PFSK-1 (cell line): ENCODE results near the gene LAMC3. TPM values are rescaled to one million over a fixed set of nuclear protein-coding genes. Genes with fewer than 3 reads are reported as not detected.

Experiments
- FOXP2 ChIP-seq: optimal IDR thresholded peaks from 2 replicates; pipeline ENCODE3; 2011; ENCODE audit warnings: borderline replicate concordance, control low read depth, inconsistent platforms; ENCODE audit not compliant: insufficient read depth; ENCODE audit errors: extremely low read length, extremely low read depth
- POLR2AphosphoS5 ChIP-seq: IDR thresholded peaks from 2 replicates; pipeline ENCODE4 v1.6.1; 2012; ENCODE audit warnings: low read depth, mild to moderate bottlenecking, control low read depth, low read length, moderate library complexity
- SIN3A ChIP-seq: IDR thresholded peaks from 2 replicates; pipeline ENCODE4 v1.6.1; 2012; ENCODE audit warnings: mild to moderate bottlenecking, low read length, moderate library complexity, borderline replicate concordance; ENCODE audit not compliant: insufficient read depth
- TAF1 ChIP-seq: IDR thresholded peaks from 2 replicates; pipeline ENCODE4 v1.6.1; 2012; ENCODE audit warnings: low read length, control low read depth, borderline replicate concordance; ENCODE audit not compliant: insufficient read depth
- polyA plus RNA-seq: library from polyadenylated mRNA; unstranded; fragments of >200 nt; gene quantifications from one replicate; pipeline ENCODE4 v1.2.1, GENCODE V29; 2012; ENCODE audit warnings: low read depth, missing spikeins; ENCODE audit not compliant: insufficient read length
- TF ChIP-seq, protein P1 (sequence below), 2 experiments: IDR thresholded peaks; 2 replicates each; pipeline versions ENCODE4 v1.6.1 to v1.8.0; 2011 to 2012; ENCODE audit warnings: low read depth in 2 of 2, low read length in 2 of 2, control low read depth in 1 of 2, inconsistent platforms in 1 of 2, mild to moderate bottlenecking in 1 of 2, moderate library complexity in 1 of 2; ENCODE audit not compliant: insufficient read depth in 1 of 2

Gene LAMC3
- polyA plus RNA-seq, result 11.7 TPM

GRCh38 chr9:131008909-131009618 is at the start of gene LAMC3:
Gene LAMC3, plus strand, starts transcription at chr9:131009174. Its CDS starts 41 bp downstream, at chr9:131009215.
- TF ChIP-seq POLR2AphosphoS5 (no peak), SIN3A (no peak)

DNA sequence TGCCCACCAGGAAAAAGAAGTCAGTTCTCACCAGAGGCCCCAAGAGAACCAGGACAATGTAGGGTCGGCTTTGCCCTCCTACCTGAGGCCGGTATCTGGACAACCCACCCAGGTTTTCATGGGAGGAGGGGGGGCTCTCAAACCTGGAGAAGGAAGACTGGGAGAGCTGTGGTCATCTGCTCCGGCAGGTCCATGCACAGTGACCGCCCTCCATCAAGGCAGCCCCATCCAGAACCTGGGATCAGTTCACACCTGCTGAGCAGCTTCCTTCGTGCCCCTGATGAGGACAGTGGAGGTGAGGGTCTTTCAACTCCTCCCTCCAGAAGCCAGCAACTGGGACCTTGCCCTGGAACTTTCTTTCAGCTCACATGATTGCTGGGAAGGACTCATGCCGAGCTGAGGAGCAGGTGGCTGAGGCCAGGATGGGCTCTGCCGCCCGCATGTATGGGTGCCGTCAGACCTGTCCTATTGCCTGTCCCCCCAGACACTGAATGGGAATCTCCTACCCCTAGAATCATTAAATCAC is 49.1 kb upstream of the LAMC3 start:
- TF ChIP-seq FOXP2, result no peak
- TF ChIP-seq SIN3A, result no peak
- TF ChIP-seq, protein P1, sequence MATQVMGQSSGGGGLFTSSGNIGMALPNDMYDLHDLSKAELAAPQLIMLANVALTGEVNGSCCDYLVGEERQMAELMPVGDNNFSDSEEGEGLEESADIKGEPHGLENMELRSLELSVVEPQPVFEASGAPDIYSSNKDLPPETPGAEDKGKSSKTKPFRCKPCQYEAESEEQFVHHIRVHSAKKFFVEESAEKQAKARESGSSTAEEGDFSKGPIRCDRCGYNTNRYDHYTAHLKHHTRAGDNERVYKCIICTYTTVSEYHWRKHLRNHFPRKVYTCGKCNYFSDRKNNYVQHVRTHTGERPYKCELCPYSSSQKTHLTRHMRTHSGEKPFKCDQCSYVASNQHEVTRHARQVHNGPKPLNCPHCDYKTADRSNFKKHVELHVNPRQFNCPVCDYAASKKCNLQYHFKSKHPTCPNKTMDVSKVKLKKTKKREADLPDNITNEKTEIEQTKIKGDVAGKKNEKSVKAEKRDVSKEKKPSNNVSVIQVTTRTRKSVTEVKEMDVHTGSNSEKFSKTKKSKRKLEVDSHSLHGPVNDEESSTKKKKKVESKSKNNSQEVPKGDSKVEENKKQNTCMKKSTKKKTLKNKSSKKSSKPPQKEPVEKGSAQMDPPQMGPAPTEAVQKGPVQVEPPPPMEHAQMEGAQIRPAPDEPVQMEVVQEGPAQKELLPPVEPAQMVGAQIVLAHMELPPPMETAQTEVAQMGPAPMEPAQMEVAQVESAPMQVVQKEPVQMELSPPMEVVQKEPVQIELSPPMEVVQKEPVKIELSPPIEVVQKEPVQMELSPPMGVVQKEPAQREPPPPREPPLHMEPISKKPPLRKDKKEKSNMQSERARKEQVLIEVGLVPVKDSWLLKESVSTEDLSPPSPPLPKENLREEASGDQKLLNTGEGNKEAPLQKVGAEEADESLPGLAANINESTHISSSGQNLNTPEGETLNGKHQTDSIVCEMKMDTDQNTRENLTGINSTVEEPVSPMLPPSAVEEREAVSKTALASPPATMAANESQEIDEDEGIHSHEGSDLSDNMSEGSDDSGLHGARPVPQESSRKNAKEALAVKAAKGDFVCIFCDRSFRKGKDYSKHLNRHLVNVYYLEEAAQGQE (IDR thresholded peaks at IDR 0.05; ENCODE audit: insufficient read depth in 1 of 2, low read depth in 2 of 2, low read length in 2 of 2), result no peak
- no peak for TF ChIP-seq POLR2AphosphoS5
- TF ChIP-seq TAF1, result no peak

DNA sequence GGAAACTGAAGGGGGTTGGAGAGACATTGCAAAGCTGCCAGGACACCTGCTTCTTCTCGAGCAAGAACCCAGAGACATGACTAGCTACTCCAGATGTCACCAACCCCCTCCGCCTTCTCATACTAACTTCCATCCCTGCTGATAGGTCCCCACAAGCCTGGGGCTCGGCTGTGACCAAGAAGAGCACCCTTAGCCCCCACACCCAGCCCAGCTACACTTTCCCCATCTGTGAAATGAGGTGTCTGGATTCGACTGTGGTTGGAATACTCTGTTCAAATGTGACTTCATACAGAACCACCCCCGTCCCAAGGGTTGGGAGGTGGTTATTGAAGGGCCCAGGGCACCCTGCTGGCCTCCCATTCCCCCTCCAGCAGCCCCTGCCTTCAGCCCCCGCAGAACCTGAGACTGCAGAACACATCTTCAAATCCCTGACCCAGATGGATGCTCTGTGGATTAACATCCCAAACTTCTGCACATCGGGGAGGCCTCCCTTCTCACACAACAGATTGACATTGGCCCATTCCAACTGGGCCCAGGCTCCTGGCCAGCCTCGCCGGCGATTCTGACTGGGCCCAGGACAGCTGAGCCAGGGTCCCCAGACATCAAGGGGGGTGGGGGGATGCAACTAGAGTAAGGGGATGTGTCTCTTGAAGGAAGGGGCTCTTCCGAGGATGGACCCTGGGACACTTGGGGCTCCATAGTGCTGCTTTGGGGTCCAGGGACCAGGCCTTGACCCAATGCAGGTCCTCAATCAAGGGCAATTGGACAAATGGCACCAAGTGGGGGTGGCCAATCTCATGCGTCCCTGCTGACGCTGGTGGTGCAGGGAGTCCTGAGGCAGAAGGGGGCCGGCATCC is 48.2 kb upstream of the LAMC3 start:
- TF ChIP-seq FOXP2 (no peak), POLR2AphosphoS5 (no peak), SIN3A (no peak), TAF1 (no peak)
- TF ChIP-seq, protein P1 (IDR thresholded peaks at IDR 0.05; ENCODE audit: insufficient read depth in 1 of 2, low read depth in 2 of 2, low read length in 2 of 2), result no peak

DNA sequence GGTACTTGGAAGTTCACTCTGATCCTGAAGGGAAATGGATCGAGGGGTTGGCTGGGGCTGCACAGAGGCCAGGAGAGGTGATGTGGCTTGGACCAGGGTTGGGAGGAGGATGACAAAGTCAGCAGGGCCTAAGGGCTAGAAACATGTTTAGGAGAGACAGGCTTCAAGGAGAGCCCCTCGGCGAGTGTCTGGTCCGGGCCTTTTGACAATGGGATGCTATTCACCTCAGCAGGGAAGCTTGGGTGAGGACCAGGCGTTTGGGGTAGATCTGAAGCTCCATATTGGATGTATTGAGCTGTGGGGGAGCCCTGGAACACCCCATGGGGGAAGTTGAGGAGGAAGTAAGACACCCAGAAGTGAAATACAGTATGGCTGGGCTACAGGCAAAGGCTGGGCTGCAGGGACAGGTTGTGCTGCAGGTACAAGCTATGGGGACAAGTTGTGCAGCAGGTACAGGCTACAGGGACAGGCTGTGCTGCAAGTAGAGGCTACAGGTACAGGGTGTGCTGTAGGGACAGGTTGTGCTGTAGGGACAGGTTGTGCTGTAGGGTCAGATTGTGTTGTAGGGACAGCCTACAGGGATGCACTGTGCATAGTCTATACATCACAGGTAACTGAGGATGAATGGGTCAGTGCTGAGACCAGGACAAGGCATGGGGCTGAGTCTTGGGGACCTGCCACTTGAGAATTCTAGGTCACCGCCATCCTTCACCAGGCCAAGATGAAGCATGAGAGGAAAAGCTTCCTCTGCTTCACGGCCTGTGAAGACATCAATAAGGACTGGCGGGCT is 47.3 kb upstream of the LAMC3 start:
- TF ChIP-seq TAF1 (no peak), FOXP2 (no peak), POLR2AphosphoS5 (no peak), SIN3A (no peak)
- TF ChIP-seq, protein P1 (IDR thresholded peaks at IDR 0.05; ENCODE audit: insufficient read depth in 1 of 2, low read depth in 2 of 2, low read length in 2 of 2), result no peak

DNA sequence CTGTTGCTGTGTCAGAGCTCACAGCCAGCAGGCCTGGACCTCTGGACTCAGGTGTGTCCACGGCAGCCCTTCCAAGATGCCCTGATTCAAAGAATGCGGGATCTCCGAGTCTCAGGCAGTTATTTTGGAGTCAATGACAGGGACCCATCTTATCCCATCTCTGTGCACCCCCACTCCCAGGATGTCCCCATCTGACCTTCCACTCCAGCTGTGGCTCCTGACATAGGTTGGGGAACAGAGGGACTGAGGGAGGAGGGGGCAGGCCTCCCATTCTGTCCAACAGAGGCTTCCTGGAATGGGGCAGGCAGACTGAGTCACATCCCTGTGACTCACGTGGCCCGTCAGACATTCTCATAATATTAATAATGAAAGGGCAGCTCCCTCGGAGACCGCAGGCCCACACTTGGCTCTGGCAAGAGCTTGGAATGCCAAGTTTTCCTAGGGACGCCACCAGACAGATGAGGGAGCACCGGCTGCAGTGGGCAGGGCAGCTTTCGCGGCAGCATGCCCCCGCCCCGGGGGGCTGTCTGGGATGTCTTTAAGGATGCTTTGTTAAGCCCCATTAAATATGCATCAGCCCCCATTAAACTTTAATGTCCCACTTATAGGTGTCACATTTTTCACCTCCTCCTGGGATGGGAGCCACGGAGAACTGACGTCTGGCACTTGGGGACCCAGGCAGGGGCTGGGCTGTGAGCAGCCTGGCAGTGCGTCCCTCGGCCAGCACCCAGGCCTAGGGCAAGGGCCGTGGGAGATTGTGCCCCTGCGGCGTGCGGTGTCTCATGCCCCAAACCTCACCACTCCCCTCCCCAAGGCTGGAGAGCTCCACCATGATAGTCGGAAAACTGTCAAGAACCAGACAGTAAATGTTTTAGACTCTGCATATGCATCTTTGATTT is 46.3 kb upstream of the LAMC3 start:
- TF ChIP-seq FOXP2 (peak; percentile 13), POLR2AphosphoS5 (no peak), SIN3A (no peak), TAF1 (no peak)
